PC-9 (cell line): ENCODE data around the gene XAF1.

Source experiments
- EZH2 ChIP-seq: fragments of 200-600 bp; sonication (generic); IDR thresholded peaks from 2 replicates; pipeline ENCODE4 v1.8.0; 2017; ENCODE audit warnings: antibody characterized with exemption, low read depth
- TF ChIP-seq, protein P1 (sequence below): fragments of 200-600 bp; sonication (generic); conservative IDR thresholded peaks from 2 replicates; pipeline ENCODE4 v1.6.1; 2017; ENCODE audit warnings: mixed run types, antibody characterized with exemption, mild to moderate bottlenecking, moderate library complexity

DNA sequence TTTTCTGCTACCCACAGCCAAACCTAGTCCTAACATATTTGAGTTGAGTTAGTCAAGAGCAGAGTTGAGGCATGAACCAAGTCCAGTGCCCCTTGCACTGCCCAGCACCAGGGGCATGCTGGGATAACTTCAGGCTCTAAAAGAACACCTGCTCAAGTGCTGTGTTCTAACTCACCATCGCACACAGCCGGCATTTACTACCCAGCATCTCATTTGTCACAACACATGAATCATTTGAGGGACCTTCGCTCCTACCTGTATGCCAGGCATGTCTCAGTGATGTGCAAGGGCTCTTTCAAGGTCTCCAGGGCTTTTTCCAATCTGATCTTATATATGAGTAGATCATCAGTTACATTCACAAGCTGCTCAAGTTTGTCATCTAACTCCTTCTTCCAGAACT, 63.1 kb downstream of the XAF1 start:
- TF ChIP-seq, protein P1, sequence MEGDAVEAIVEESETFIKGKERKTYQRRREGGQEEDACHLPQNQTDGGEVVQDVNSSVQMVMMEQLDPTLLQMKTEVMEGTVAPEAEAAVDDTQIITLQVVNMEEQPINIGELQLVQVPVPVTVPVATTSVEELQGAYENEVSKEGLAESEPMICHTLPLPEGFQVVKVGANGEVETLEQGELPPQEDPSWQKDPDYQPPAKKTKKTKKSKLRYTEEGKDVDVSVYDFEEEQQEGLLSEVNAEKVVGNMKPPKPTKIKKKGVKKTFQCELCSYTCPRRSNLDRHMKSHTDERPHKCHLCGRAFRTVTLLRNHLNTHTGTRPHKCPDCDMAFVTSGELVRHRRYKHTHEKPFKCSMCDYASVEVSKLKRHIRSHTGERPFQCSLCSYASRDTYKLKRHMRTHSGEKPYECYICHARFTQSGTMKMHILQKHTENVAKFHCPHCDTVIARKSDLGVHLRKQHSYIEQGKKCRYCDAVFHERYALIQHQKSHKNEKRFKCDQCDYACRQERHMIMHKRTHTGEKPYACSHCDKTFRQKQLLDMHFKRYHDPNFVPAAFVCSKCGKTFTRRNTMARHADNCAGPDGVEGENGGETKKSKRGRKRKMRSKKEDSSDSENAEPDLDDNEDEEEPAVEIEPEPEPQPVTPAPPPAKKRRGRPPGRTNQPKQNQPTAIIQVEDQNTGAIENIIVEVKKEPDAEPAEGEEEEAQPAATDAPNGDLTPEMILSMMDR = no peak
- no peak for TF ChIP-seq EZH2
